DND-41 (cell line): ENCODE results near the gene DPPA4.

Experiments used
- ATAC-seq: fragments of 200-7000 bp; cut with Tn5 transposase; 3 replicates; pipeline ENCODE4 v1.9.1; 2021; ENCODE audit warnings: low read depth; ENCODE audit not compliant: insufficient read depth
- DNase-seq: peaks from one replicate; pipeline ENCODE4 v3.0.0-alpha.2; 2020
- H2AFZ ChIP-seq: 2 replicates; pipeline ENCODE4 v1.6.0; 2012; ENCODE audit warnings: low read depth, low read length
- H3K27ac ChIP-seq: 2 replicates; pipeline ENCODE4 v1.5.1; 2012; ENCODE audit warnings: low read length, inconsistent platforms
- H3K27me3 ChIP-seq: fragments of 200-600 bp; sonication (generic); 2 replicates; pipeline ENCODE4 v1.6.0; 2012; ENCODE audit warnings: low read length, mild to moderate bottlenecking, inconsistent platforms; ENCODE audit not compliant: insufficient read depth, poor library complexity
- H3K36me3 ChIP-seq: 2 replicates; pipeline ENCODE4 v1.5.1; 2012; ENCODE audit warnings: low read length, inconsistent platforms; ENCODE audit not compliant: insufficient read depth
- H3K4me1 ChIP-seq: 2 replicates; pipeline ENCODE4 v1.5.1; 2012; ENCODE audit warnings: mild to moderate bottlenecking, low read length; ENCODE audit not compliant: insufficient read depth
- H3K4me2 ChIP-seq: 2 replicates; pipeline ENCODE4 v1.6.0; 2012; ENCODE audit warnings: mild to moderate bottlenecking, moderate library complexity, low read length, inconsistent platforms; ENCODE audit not compliant: insufficient read depth
- H3K4me3 ChIP-seq, 2 experiments: fragments of 200-600 bp in 1 of 2; shearing (Covaris generic) in 1 of 2; 2 replicates each; pipeline ENCODE4 v1.5.1; 2012 to 2016; ENCODE audit warnings: inconsistent platforms in 2 of 2, low read length in 2 of 2, mild to moderate bottlenecking in 2 of 2, low read depth in 1 of 2, moderate library complexity in 1 of 2
- H3K79me2 ChIP-seq: 2 replicates; pipeline ENCODE4 v1.6.0; 2012; ENCODE audit warnings: low read length, inconsistent platforms; ENCODE audit not compliant: insufficient read depth
- H3K9ac ChIP-seq: 2 replicates; pipeline ENCODE4 v1.6.0; 2012; ENCODE audit warnings: low read depth, mild to moderate bottlenecking, inconsistent platforms, low read length, moderate library complexity
- H3K9me3 ChIP-seq: 2 replicates; pipeline ENCODE4 v1.5.1; 2012; ENCODE audit warnings: low read length, moderate library complexity, mild to moderate bottlenecking, inconsistent platforms; ENCODE audit not compliant: insufficient read depth, severe bottlenecking
- H4K20me1 ChIP-seq: 2 replicates; pipeline ENCODE4 v1.6.0; 2012; ENCODE audit warnings: low read length; ENCODE audit not compliant: insufficient read depth
- EZH2 ChIP-seq: IDR thresholded peaks from 3 replicates; pipeline ENCODE4 v1.6.1; 2012; ENCODE audit warnings: borderline replicate concordance, low read depth, mild to moderate bottlenecking, moderate library complexity, low read length, inconsistent platforms; ENCODE audit not compliant: severe bottlenecking
- TF ChIP-seq, protein P1 (sequence below): IDR thresholded peaks from 2 replicates; pipeline ENCODE4 v1.5.1; 2012; ENCODE audit warnings: borderline replicate concordance, low read length, moderate library complexity, mild to moderate bottlenecking; ENCODE audit not compliant: poor library complexity, severe bottlenecking; ENCODE audit errors: extremely low read depth

Gene DPPA4

GRCh38 chr3:109353057-109353456, 15.7 kb upstream of the DPPA4 start:
- no peaks in the 10 kb centered on the region for H4K20me1 ChIP-seq
- H3K27me3 ChIP-seq, result no peaks in the 10 kb centered on the region
- H3K4me3 ChIP-seq, result no peak overlapping the region
- H3K9me3 ChIP-seq, result no peaks in the 10 kb centered on the region
- H3K9ac ChIP-seq, result no peak overlapping the region
- H3K79me2 ChIP-seq, result no peaks in the 10 kb centered on the region
- DNase-seq, result no peak
- H2AFZ ChIP-seq, result no peak overlapping the region; the same call in 1 of the 2 replicates
- no peaks in the 10 kb centered on the region for H3K4me1 ChIP-seq
- no peak overlapping the region for H3K27ac ChIP-seq
- no peak for ATAC-seq
- no peaks in the 10 kb centered on the region for H3K36me3 ChIP-seq
- TF ChIP-seq EZH2, result no peak
- TF ChIP-seq, protein P1, sequence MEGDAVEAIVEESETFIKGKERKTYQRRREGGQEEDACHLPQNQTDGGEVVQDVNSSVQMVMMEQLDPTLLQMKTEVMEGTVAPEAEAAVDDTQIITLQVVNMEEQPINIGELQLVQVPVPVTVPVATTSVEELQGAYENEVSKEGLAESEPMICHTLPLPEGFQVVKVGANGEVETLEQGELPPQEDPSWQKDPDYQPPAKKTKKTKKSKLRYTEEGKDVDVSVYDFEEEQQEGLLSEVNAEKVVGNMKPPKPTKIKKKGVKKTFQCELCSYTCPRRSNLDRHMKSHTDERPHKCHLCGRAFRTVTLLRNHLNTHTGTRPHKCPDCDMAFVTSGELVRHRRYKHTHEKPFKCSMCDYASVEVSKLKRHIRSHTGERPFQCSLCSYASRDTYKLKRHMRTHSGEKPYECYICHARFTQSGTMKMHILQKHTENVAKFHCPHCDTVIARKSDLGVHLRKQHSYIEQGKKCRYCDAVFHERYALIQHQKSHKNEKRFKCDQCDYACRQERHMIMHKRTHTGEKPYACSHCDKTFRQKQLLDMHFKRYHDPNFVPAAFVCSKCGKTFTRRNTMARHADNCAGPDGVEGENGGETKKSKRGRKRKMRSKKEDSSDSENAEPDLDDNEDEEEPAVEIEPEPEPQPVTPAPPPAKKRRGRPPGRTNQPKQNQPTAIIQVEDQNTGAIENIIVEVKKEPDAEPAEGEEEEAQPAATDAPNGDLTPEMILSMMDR, result no peak
- no peak overlapping the region for H3K4me2 ChIP-seq

- no peak for ATAC-seq
- Histone ChIP-seq H3K9ac (no peak overlapping the region), H3K4me2 (no peak overlapping the region), H3K79me2 (no peaks in the 10 kb centered on the region), H3K27me3 (no peaks in the 10 kb centered on the region), H3K4me3 (no peak overlapping the region), H3K9me3 (no peaks in the 10 kb centered on the region), H3K4me1 (peaks cover 9% of the 10 kb centered on the region), H4K20me1 (no peaks in the 10 kb centered on the region), H3K36me3 (no peaks in the 10 kb centered on the region), H3K27ac (no peak overlapping the region), H2AFZ (no peak overlapping the region)
- TF ChIP-seq, protein P1, result no peak
- no peak for TF ChIP-seq EZH2
- no peak for DNase-seq
Observed at GRCh38 chr3:109351231-109351630, 13.9 kb upstream of the DPPA4 start.

GRCh38 chr3:109346770-109347295, 9.5 kb upstream of the DPPA4 start:
- Histone ChIP-seq H4K20me1 (no peaks in the 10 kb centered on the region), H3K4me1 (peaks cover 9% of the 10 kb centered on the region), H3K36me3 (no peaks in the 10 kb centered on the region), H3K27ac (no peak overlapping the region; the same call in 1 of the 2 replicates), H2AFZ (peak overlapping the region; percentile 26; the same call in 1 of the 2 replicates), H3K27me3 (no peaks in the 10 kb centered on the region), H3K4me2 (no peak overlapping the region), H3K9me3 (no peaks in the 10 kb centered on the region), H3K79me2 (no peaks in the 10 kb centered on the region), H3K9ac (no peak overlapping the region), H3K4me3 (no peak overlapping the region)
- no peak for DNase-seq
- TF ChIP-seq, protein P1, result no peak
- TF ChIP-seq EZH2, result no peak
- ATAC-seq, result peak; percentile 58; the same call in 2 of the 3 replicates
